Activated naive CD4-positive, alpha-beta T cell treated with Interleukin-2 at 50 U/mL for 16 hours (primary cell): ENCODE data around the gene NDOR1.

Experiments used
- DNase-seq: peaks from one replicate; pipeline ENCODE4 v3.0.0-alpha.2; 2020

The NDOR1 gene

GRCh38 chr9:137183980-137184595 lies 21.4 kb upstream of the NDOR1 start:
- no peak for DNase-seq

GRCh38 chr9:137184881-137185660 lies 20.4 kb upstream of the NDOR1 start:
- no peak for DNase-seq

DNA sequence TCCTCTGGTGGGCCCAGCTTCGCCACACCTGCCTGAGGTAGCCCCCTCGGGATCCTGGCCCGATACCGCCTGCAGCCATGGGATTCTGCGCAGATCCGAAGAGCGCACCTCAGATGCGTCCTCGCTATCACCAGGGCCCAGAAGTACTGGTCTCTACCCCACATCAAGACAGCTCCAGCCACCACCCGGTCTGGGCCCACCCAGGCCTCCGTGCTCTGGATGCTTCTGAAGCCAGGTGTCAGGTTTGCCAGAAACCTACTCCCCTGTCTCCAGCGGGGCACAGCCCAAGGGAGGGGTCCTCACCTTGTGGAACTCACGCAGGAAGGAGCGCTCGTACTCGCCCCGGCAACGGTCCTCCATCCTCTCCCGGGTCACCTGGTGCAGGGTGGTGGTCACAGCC lies 19.6 kb upstream of the NDOR1 start:
- DNase-seq, result no peak

DNA sequence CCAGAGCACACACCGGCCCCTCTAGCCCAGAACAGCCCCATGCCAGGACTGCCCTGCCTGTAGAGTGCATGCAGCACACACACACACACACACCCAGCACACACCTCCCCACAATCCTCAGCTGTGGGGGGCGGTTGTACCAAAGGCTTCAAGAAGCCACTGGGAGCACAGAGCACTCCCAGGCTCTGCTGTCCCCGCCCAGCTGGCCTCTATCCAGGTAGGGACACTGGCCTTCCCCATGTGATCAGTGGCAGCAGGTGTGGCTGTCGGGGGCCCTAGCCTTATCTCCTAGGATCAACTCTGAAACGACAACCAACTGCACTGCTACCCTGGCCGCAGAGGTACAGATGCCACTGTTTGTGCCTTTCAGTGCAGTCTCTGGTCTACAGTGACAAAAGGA lies 19.1 kb upstream of the NDOR1 start:
- no peak for DNase-seq

DNA sequence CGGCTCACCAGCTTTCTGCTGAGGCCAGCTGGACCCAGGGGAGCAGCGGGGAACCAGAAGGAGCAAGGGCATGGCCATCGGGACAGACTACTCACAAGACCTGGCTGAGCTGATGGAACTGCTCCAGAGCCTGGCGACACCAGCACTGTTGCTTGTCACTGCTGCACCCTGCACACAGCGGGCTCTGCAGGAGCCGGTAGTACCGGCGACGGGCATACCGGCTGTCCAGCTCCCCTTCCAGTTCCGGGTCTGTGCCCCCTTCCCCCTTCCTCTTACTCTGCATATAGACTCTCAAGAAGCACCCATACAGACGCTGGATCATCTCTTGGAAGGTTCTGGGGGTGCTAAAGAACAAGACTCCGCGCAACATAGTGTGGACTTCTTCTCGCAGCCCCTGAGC lies 18.1 kb upstream of the NDOR1 start:
- no peak for DNase-seq

DNA sequence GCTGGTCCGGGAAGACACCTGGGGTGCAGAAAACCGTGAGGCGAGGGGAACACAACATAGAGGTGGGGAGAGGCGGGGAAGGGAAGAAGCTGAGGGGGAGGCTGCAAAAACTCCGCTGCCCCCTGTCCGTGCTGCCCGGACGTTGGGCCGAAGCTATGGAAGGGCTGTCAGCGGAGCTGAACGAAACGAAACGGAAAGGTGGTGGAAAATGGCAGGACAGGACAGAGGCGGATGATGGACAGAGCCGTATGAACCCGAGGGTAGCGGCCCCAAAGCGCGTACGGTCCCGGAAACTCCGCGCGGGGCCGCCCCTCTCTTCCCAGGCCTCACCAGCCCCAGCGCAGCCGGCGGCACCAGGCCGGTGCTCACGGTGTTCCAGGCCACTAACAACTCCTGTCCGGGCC lies 17.4 kb upstream of the NDOR1 start:
- no peak for DNase-seq

DNA sequence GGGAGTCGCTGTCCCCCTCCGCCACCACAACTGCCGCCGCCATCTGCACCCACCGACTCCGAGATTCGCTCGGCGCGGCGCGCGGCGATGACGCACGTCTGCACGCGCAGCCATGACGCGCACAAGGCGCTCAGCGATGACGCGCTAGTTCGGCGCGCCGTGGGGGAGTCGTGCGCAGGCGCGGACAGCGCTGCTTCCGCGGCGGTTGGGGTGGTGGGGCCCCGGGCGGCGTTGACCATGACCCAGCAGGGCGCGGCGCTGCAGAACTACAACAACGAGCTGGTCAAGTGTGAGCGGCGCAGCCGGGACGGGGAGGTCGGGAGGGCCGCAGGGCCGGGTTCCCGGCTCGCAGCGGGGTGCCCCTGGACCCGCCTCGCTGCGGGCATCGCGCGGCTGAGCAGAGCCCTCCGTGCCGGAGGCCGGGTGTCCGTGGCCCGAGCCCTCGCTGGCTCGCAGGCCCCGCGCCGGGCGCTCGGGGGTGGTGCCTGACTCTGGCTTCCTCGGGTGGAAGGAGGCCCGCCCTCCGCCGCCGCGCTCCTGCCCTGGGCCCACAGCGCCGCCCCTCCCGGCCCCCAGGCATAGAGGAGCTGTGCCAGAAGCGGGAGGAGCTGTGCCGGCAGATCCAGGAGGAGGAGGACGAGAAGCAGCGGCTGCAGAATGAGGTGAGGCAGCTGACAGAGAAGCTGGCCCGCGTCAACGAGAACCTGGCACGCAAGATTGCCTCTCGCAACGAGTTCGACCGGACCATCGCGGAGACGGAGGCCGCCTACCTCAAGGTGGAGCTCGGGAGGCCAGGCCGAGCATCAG lies 16.8 kb upstream of the NDOR1 start, which contains the start of the genes ANAPC2 and SSNA1:
TSS of gene ANAPC2 (minus strand) at position 71 of the 807 bp plus-strand sequence. CDS start at position 43, 28 bp downstream.
TSS of gene SSNA1 (plus strand) at position 187 of the 807 bp plus-strand sequence. CDS start at position 238, 51 bp downstream.
- DNase-seq, result peak; percentile 93

- DNase-seq, result no peak
These were observed 15.9 kb upstream of the NDOR1 start for GRCh38 chr9:137189297-137190295.

GRCh38 chr9:137190315-137190856 lies 15.1 kb upstream of the NDOR1 start:
- DNase-seq, result no peak

- no peak for DNase-seq
These were observed 14.3 kb upstream of the NDOR1 start for GRCh38 chr9:137191245-137191644.

GRCh38 chr9:137191691-137192447 lies 13.6 kb upstream of the NDOR1 start:
- DNase-seq, result no peak

DNA sequence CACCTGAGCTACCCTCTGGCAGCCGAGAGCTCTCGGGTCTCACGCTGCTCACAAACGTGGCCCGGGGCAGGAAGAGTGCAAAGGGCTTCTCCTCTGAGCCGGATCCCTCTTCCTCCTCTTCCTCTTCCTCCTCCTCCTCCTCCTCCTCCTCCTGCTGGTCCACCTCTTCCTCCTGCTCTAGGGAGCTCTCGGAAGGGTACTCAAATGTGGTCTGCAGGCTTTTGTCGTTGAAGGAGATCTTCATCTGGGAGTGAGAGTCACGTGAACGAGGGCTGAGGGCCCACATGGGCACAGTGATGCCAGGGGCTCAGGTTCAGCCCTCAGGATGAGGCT lies 13.1 kb upstream of the NDOR1 start:
- no peak for DNase-seq

GRCh38 chr9:137192859-137193258 lies 12.6 kb upstream of the NDOR1 start:
- no peak for DNase-seq

DNA sequence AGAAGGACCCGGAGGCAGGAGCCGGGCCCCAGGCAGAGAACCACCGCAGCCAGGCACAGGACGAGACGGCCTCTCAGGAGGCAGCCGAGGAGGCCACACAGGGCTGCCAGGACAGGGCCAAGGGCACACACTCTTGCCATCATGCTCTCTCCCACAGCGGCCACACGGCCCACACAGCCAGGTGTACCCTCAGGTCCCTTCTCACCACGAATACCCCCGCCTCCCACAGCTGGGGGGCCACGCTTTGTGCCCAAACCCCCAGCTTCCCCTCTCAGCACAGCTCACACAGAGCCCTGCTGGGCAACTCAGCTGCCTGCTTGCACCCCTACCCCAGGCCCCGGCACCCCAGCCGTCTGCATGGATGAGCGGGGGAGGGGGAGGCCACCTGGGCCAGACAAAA lies 11.7 kb upstream of the NDOR1 start:
- no peak for DNase-seq

- DNase-seq, result no peak
These were observed 11.1 kb upstream of the NDOR1 start for GRCh38 chr9:137194388-137194787.

DNA sequence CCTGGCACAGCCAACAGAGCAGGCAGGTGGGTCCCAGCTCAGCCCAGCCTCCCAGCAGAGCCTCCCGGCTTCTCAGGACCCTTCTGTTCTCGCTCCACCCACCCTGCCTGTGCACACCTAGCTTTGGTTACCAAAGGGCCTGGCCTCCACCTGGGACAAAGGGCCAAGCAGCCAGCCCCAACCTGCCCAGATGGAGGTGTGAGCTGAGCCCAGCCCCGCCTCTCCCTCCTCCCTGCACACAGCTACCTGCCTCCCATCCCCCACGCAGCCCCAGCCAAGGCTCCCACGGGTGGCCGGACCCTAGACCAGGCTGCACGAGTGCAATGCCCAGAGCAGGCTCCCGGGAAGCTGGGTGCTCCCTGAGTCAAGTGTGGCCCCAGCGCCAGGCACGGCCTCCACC lies 10.6 kb upstream of the NDOR1 start:
- DNase-seq, result no peak

DNA sequence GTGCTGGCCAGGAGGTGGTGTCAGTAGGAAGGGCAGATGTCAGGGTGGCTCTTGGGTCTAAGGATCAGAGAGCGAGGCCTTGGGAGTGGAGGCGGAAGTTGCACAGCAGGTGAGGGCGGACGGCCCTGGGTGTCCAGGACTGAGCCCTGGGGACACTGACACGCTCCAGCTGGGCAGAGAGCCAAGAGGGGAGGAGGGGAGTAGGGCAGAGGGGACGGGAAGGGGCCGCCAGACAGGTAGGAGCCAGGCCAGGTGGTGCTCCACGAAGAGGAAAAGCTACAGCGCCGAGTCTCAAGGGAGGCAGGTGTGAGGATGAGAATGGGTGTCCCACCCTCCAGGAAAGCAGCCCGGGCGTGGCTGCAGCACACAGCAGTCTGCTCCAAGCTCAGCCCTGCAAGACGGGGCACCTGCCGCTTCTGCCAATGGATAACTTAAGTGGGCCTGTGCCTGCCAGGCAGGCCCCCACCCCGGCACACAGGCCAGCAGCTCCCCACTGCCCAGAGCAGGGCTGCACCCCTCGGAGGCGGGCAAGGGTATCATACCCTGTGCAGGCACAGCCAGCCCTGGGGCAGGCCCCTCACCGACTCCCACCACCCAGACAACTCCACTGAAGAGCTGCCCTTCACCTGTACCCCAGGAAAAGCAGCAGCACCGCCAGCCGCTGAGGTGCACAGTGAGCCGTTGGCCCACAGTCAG lies 9.8 kb upstream of the NDOR1 start:
- no peak for DNase-seq

- no peak for DNase-seq
These were observed 7.2 kb upstream of the NDOR1 start for GRCh38 chr9:137198051-137198901.

GRCh38 chr9:137198902-137199283 lies 6.6 kb upstream of the NDOR1 start:
- DNase-seq, result no peak
